ENCODE results near the gene TM7SF2.

Gene TM7SF2

DNA sequence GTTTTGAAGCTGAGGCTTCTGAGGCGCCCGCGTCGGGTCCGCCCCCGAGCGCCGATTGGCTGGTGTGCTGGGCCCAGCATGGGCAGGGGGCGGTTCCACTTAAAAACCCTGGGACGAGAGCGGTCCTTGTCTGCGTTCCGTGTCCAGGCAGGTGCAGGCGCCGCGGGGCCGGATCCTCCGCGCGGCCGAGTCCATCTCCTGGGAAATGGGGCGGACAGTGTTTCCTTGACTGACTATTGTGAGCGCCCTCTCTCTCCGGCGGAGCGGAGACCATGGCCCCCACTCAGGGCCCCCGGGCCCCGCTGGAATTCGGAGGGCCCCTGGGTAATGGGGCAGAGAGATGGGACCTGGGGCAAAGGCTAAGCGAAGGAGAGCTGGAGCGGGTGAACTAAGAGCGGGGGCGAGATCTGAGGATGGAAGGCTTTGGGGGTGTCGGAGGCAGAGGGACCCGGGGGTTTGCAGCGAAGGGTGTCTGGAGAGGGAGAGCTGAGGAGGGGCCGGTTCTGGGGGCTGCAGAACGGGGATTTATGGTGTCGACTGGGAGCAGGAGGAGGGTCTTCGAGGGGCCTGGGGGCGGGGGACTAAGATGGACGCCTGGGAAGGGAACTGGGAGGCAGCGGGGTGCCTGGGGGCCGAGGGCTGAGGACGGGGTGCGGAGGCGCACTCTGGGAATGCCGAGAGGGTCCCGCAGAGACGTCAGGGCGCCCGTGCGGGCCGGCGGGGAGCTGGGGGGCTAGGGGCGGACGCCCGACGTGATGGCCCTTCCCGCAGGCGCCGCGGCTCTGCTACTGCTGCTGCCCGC lies at the start of gene TM7SF2:
Gene TM7SF2 (plus strand): TSS at position 129 of the 802 bp plus-strand sequence. CDS start 144 bp downstream, at position 273.
- peak; percentile 95 for DNase-seq

DNA sequence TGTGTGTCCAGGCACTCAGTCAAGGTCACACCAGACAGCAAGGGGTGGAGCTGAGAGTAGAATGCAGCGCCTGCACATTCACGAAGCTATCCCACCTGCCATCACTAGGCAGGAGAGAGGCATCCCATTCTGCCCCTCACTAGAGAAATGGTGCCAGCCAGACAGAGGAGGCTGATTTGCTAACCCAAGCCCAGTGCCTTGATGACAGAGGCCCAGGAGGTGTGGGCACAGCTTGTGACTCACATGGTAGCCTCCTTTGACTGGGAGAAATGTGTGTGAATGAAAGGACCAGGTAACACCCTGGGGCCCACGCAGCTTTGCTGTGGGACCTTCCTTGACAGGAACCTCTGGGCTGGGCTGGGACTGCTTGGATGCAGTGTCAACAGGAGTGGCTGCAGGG lies 48.1 kb upstream of the TM7SF2 start:
- DNase-seq, result no peak

DNA sequence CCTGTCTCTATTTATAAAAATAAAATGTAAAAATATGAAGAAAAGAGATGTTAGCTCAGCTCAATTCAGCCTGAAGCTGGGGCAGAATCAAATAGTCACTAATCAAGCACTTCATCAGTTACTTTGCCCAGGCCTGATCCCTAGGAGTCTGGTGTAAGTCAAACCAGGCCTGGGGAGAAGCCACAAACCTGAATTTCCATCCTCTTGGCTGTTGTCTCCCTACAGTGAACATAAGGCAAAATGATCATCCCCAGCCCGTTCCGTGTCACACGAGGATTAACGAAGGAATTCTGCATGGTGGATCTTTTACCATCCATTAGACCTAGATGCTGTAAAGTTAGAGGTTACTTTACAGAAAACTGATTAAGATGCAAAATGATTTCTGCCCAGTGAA lies 46.8 kb upstream of the TM7SF2 start:
- no peak for DNase-seq

DNA sequence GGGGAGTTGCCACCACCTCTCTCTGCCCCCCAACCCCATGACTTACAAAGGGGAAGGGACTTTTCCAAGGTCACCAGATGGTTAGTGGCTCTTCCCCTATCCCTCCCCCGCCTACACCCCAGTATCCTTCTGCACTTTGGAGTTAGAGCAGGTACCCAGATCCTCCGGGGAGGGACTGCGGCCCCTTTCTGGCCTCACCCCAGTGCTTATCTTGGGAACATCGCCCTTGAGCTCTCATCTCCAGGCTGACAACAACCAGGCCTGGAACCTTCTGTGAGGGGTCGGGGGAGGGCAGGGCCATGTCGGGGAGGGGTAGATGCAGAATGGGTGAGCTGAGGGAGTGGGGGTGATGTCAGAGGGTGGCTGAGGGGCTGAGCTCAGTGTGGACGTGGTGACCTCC lies 45.8 kb upstream of the TM7SF2 start:
- no peak for DNase-seq

DNA sequence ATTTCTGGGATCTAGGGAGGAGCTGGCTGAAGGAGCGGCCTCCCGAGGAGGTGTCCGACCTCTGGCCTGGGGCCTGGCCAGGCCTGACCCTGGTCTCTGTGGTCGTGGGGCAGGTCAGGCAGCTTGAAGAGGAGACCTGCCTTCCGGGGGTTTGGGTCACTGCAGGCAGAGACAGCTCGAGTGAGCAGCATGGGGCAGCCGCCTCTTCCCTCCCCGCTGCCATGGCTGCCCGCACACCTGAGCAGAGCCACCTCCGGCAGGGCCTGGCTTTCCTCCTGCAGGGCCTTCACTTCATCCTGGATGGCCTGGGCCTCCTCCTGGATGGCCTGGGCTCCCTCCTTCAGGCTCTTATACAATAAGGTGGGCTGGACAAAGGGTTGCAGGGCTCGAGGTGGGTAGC lies 45.4 kb upstream of the TM7SF2 start:
- no peak for DNase-seq

DNA sequence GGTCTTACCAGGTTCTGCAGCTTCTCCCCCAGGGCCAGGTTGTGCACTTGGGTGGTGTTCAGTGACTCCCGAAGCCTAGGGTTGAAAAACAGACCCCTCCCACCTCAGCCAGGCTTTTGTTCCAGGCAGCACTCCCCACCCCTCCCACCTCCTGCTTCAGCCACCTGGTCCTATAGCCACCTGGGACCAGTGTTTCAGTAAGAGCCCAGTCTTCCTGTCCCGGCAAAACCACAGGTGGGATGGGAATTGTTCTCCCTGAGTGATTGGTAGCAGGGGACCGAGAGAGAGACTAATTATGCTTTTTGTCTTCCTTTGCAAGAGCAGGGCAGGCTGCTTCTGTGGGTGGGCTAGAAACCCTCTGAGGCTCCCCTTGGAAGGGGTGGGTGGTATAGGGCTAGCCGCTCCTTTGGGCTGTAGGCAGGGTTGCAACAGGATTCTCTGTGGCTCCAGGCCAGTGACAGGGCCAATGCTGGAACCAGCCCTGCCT lies 44.8 kb upstream of the TM7SF2 start:
- DNase-seq, result peak; percentile 55

DNA sequence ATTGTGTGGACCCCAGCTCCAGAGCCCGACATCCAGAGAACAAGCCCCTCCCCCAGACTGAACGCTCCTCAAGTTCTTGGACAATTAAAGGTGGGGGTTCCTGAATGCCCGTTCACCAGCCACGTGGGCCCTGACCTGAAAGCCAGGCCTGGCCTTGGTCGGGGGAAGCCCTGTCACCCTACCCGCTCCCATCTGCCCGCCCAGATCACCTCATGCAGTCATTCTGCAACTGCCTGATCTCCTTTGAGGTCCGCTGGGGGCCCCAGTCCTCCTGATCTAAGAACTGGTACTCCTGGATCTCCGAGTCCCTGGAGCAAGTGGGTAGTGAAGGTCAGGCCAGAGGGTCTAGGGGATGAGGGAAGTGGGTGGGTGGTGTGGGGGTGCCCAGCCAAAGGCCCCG lies 44.2 kb upstream of the TM7SF2 start:
- DNase-seq, result no peak

DNA sequence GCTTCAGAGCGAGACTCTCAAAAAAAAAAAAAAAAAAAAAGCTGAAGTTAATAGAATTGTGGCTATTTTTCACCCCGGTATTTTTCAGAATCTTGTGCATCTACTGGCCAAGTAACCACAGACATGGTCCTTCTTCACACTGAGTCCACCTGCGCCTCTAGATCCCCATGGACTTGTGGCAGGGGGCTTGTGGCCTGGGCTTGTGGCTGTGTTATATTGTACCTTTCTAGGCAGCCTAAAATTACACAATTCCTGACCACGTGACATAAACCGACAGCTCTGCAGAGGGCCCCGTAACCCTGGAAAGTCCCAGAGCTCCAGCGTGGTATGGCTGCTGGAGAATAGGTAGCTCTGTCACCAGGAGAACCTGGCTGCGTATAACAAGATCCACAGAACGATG lies 42.5 kb upstream of the TM7SF2 start:
- DNase-seq, result no peak

DNA sequence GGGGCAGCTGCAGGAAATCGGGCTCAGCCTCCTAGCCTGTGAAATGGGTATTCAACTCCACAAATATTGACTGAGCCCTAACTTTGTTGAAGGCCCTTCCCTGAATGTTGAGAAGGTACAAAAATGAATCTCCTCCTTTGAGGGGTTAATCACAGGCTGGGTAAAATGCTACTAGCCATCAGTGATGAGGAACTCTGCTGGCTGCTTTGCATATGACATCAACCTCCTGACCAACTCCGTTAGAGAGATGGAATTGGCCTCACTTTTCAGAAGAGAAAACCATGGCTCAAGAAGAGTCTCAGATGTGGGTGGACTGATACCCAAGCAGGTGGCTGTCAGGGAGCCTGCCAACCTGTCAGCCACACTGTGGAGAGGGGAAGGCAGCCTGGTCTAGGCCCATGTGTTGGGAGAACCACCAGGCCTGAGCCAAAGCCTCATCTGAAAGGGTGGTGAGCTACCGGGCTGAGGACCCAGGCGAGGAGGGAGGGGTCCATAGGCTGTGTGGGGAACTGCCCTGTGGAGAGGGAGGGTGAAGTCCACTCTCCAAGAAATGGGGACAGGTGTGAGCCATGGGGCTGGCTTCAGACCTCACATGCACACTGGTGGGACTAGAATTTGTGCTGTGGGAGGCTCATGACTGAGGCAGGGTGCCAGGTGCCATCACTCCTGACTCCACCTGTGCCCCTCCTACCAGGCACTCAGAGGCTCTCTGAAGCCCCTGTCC lies 39.6 kb upstream of the TM7SF2 start:
- no peak for DNase-seq

DNA sequence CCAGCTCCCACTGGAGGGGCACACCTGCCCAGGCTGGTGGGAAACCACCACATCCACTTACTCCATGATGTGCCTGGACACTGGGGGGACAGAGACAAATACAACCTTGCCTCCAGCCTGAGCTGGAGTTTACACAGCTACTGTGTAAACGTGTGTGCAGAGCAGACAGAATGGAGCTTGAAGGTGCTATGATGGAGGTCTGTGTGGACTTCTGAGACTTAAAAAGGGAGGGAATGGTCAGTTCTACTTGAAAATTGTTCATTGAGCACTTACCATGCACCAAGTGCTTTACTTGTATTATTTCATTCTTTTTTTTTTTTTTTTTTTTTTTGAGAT lies 39.1 kb upstream of the TM7SF2 start:
- no peak for DNase-seq

DNA sequence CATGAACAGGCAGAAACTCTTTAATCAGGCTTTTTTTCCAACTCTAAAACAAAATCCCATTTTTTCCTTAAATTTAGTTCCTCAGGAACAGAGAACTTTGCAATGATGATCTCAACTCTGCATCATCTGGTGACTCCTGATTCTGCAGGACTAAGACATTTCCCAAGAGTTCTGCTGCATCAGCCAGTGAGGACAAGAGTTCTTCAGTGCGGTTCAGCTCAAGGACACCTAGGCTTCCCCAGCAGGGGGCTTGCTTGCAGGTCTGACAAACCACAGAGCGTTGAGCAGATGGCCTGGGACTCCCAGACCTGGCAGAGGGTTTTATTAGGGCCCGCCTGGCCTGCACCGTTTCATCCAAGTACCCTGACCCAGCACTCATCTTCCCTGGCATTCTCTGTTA lies 34.2 kb upstream of the TM7SF2 start:
- DNase-seq, result no peak

DNA sequence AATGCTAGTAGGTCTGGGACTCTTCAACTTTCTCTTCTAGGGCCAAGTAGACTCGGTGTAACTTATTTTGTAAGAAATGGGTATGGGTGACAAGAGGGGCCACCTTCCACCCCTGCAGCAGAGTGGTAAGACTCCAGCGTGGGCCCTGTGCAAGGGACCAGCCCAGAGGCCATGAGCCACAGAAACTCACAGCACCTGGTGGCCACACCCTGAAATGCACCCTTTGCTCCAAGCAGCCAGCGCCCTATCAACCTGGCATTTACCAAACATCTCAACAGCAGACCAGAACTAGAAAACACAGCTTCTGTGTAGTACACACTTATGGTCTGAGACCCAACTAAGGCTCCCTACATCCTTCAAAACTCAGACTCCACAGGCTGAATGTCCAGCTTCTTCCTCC lies 33.5 kb upstream of the TM7SF2 start:
- DNase-seq, result peak; percentile 52

DNA sequence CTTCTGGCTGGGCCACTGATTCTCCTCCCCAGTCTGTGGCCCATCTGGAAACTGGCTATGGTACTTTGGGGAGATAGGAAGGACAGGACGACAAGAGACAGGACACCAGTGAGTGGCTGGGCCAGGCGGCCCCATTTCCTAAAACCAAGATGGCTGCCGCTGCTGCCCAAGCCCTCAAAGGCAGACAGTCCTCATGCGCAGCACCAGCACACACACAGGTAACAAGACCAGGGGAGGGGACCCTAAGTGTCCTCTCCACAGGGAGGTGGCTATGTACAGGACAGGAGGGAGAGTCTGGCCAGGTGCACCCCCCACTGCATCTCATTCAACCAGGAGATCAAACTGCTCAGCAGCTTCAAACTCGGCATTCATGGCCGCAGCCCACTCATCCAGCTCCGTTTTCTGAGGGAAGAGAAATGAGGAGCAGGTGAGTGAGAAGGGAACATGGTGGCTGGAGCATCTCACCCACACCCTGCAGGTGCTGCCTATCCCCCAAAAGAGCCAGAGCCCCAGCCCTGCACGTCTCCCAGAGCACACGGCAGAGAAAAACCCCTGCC lies 32.8 kb upstream of the TM7SF2 start:
- DNase-seq, result no peak

DNA sequence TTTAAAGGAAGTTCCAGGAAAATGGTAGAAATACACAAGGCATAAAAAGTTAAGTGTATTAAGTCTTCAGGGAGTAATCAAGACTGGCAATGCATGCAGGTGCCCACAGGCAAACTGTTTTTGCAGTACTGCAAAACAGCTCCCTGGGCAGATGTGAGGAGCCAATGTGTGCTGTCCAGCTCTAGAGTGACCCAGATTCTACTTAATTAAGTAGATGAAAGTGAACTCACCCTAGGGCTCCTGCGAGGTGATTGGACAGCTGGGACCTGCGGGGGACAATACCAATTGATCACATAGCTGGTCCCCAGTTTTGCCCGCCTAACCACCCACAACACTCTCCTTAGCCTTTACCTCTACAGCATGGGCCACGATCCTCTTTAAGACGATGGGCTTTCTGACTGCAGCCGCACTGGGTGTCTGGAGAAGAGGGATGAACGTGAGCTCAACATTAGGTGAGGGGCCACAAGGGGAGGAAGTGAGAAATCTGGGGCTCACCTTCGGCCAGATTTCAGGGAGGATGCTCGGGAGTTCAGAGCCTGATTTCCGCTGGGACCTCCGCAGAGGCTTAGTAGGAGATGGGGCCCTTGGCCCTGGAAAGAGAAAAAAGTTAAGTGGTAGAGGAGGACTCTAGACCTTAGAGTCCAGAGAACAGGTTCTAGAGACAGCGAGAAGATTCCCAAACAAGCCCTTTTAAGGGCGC lies 28.4 kb upstream of the TM7SF2 start:
- no peak for DNase-seq

DNA sequence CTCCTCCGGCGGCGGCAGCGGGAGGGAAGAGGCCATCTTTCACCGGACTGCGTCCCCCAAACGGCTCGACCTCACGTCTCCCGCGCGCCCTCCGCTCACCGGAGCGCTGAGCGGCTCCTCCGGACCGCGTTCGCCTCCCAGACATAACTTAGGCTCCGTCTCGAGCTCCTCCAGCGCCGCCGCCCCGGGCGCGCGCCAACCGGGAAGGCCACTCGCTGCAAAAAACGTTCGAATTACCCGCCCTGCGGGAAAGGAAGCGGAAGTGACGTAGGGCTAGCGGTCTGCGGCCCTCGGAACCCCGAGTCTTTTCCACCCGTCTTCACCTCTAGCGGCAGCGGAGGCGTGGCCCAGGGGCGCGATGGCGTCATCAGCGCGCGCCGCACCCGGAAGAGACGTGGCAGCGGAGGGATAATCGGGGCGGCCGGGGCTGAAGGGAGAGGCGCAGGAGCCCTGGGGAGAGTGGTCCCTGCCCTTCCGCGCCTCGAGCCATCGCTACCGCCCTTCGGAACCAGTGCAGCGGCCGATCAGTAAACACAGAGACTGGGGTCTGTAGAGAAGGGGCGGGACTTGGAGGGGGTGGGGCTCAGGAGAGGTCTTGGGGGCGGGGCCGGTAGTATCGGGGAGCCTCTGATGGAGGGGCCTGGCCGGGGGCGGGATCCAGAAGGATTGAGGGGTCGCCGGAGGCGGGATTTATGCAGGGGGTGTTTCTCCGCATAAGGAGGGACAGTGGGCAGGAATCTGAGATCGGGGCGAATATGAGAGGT lies 27.7 kb upstream of the TM7SF2 start, which contains the start of the genes CDCA5 and ZFPL1:
Gene CDCA5 (minus strand): TSS at position 207 of the 764 bp plus-strand sequence. CDS start 62 bp downstream, at position 145.
Gene ZFPL1 (plus strand): TSS at position 389 of the 764 bp plus-strand sequence. CDS start 477 bp downstream, outside the sequence.
- DNase-seq, result peak; percentile 91

DNA sequence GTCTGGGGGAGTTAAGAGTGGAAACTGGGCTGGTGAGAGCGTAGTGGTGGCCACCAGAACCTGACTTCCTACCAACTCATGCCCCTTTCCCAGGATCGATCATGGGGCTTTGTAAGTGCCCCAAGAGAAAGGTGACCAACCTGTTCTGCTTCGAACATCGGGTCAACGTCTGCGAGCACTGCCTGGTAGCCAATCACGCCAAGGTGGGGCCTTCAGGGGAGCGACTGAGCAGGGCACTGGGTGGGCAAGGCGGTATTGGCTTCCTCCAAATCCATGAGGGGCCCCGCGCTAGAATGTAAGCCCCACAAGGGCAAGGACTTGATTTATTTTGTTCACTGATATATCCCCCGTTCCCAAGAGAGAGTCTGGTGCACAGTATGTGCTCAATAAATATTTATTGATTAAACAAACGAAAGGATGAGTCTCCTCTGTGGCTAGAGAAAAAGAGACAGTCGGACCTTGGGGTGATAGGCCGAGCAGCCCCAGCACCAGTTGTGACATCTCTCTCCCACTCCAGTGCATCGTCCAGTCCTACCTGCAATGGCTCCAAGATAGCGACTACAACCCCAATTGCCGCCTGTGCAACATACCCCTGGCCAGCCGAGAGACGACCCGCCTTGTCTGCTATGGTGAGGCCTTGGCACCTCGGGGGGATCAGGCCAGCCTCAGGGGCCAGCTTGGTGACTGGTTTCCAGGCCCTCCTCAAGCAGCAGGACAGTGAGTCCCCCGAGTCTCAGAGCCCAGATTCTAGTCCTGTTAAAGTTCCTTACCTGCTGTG lies 26.9 kb upstream of the TM7SF2 start:
- peak; percentile 51 for DNase-seq

DNA sequence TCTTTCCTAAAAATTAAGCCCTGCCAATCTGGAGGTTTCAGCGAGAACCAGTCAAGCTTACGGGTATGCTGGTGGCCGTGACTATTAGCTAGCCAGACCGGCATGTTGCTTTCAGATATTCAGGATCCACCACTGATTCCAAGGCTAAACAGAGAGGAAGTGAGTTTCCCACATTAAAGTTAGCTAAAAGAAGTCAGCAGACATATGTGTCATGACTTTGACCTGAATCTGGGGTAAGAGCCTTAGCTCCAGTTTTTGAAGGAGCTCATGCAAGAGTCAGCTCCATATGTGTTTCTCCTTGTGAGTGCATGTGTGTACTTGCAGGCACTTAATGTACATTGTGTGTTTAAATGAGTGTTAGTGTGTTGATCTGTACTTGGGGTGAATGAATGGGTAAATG lies 26.2 kb upstream of the TM7SF2 start:
- DNase-seq, result no peak

DNA sequence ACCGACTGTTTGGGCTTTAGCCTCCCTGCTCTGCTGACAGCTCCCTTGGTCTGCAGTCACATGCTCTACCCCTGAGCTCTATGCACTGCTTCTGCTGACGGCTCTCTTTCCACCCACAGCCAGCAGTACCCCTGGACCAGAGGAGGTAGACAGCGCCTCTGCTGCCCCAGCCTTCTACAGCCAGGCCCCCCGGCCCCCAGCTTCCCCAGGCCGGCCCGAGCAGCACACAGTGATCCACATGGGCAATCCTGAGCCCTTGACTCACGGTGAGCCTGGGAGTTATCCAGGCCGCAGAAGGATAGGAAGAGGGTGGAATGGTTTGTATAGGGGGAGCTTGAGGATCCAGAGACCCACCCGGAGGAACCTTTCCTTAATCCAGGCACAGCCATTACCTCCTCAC lies 24.9 kb upstream of the TM7SF2 start:
- no peak for DNase-seq

DNA sequence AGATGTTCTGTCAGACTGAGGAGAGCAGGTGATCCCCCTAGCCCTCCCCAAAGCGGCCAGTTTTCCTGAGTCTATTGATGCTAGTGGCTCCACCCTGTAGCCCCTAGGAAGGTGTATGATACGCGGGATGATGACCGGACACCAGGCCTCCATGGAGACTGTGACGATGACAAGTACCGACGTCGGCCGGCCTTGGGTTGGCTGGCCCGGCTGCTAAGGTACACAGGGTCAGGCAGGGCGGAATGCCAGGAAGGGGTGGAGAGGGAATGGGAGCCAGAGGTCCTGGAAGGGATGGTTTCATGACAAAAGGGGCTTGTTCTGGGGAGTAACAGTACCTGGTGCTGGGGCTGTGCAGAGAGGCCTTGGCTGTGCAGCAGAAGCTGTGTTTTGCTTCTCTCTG lies 24.5 kb upstream of the TM7SF2 start:
- DNase-seq, result no peak

DNA sequence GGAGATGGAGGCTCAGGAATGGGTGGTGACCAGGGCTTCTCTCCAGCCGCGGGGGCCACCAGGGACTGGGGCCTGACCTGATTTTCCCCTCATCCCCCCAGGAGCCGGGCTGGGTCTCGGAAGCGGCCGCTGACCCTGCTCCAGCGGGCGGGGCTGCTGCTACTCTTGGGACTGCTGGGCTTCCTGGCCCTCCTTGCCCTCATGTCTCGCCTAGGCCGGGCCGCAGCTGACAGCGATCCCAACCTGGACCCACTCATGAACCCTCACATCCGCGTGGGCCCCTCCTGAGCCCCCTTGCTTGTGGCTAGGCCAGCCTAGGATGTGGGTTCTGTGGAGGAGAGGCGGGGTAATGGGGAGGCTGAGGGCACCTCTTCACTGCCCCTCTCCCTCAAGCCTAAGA lies 23.8 kb upstream of the TM7SF2 start:
- no peak for DNase-seq

DNA sequence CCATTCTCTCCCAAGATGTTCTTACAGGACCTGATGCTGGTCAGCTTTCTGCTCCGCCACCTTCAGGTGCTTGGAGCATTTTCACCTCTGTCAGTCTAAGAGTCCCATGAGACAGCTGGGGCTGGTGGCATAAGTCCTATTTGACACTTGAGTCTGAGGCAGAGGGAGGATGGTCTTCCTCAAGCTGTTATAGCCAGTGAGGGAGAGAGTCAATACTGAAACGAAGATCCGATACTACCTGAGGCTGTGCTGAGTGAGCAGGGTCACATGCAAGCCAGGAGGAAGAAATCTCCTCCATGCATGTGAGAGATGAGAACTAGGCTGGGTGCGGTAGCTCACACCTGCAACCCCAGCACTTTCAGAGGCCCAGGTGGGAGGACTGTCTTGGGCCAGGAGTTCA lies 22.1 kb upstream of the TM7SF2 start:
- no peak for DNase-seq

DNA sequence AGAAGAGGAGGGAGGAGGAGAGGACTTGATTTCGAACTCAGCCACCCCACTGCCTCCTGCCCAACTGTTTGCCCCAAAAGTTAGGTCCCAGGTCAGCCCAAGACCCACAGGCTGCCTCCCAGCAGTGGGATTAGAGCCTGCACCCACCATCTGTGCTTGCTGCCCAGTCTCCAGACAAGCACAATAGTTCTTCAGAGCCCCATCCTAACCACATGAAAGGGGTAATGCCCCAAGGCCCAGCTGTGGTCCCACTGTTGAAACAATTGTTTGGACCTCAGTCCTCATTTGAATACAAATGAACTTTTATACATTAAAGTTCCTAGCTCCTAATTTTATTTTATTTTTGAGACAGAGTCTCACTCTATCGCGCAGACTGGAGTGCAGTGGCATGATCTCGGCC lies 21.0 kb upstream of the TM7SF2 start:
- DNase-seq, result no peak

Measured in NCI-H510A treated with DMSO at 0.1 percent for 48 hours (cell line).